ENCODE data around the gene SCARF2. TPM values are rescaled to one million over a fixed set of nuclear protein-coding genes. Genes with fewer than 3 reads are reported as not detected.

The SCARF2 gene
- total RNA-seq, 2 experiments from 2014 or later: 2.5 to 3.1 TPM

- no peak for TF ChIP-seq CTCF (IDR thresholded peaks at IDR 0.05)
- no peak for DNase-seq
- Histone ChIP-seq H3K36me3 (ENCODE audit: insufficient read depth, low read length) (no peaks in the 10 kb centered on the region), H3K4me3 (ENCODE audit: low read length) (no peak overlapping the region), H3K27me3 (ENCODE audit: control insufficient read depth in 1 of 2, insufficient read depth in 2 of 2, low read length in 2 of 2) (peaks cover 32 to 48% of the 10 kb centered on the region in 2 experiments), H3K27ac (ENCODE audit: low read depth in 1 of 2, low read length in 2 of 2) (no peak overlapping the region), H3K4me1 (ENCODE audit: insufficient read depth, low read length) (peaks cover 41% of the 10 kb centered on the region), H3K9me3 (ENCODE audit: control insufficient read depth in 1 of 2, insufficient read depth in 1 of 2, low read length in 2 of 2) (peaks cover 0 to 15% of the 10 kb centered on the region in 2 experiments)
- H3K27me3 Mint-ChIP-seq: peaks cover 55% of the 10 kb centered on the region
- ATAC-seq (ENCODE audit: poor library complexity): no peak
- H3K9me3 Mint-ChIP-seq: no peaks in the 10 kb centered on the region
- intact Hi-C loops (cut with DNase I, micrococcal nuclease): no loop called here
- ChIA-PET CTCF (no interaction called here), POLR2A (interaction anchor here (0.8 to 1.5 kb wide), 2 partner anchors 21 to 28 kb away, joined by 4 to 13 read pairs; no protein-coding TSS in a partner anchor)
- H3K27ac Mint-ChIP-seq: no peak overlapping the region
- H3K36me3 Mint-ChIP-seq (ENCODE audit: low read depth): peaks cover 8% of the 10 kb centered on the region
- H3K4me3 Mint-ChIP-seq: peak overlapping the region; percentile 42
- H3K4me1 Mint-ChIP-seq (ENCODE audit: low read depth): peaks cover 26% of the 10 kb centered on the region
These were observed 2.0 kb downstream of the SCARF2 start for GRCh38 chr22:20435436-20436306.

DNA sequence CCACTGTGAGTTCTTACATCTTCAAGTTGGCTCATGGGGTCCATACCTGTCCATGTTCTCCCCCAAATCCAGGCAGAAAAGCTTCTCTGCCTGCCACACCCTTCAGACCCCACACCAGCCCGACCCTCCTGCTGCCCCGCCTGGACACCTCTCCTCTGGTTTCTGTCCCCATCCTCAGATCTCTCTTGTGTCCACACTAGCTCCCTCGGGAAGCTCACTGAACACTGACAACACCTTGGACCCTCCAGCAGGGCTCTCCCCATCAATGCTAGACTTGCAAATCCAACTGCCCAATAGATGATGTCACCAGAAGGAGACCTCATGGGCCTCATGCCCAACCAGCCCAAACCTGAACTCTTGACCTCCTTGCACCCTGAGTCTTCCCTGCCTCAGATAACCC lies 2.9 kb downstream of the SCARF2 start:
- CTCF ChIA-PET: no interaction called here
- Mint-ChIP-seq H3K4me3 (peak overlapping the region; percentile 42), H3K4me1 (ENCODE audit: low read depth) (peaks cover 27% of the 10 kb centered on the region), H3K36me3 (ENCODE audit: low read depth) (peaks cover 5% of the 10 kb centered on the region), H3K27me3 (peaks cover 55% of the 10 kb centered on the region), H3K27ac (no peak overlapping the region), H3K9me3 (no peaks in the 10 kb centered on the region)
- no peak for TF ChIP-seq CTCF (IDR thresholded peaks at IDR 0.05)
- Histone ChIP-seq H3K36me3 (ENCODE audit: insufficient read depth, low read length) (no peaks in the 10 kb centered on the region), H3K4me1 (ENCODE audit: insufficient read depth, low read length) (peaks cover 50% of the 10 kb centered on the region), H3K27me3 (ENCODE audit: control insufficient read depth in 1 of 2, insufficient read depth in 2 of 2, low read length in 2 of 2) (peaks cover 41 to 54% of the 10 kb centered on the region in 2 experiments), H3K9me3 (ENCODE audit: control insufficient read depth in 1 of 2, insufficient read depth in 1 of 2, low read length in 2 of 2) (peaks cover 0 to 21% of the 10 kb centered on the region in 2 experiments), H3K27ac (ENCODE audit: low read depth in 1 of 2, low read length in 2 of 2) (no peak overlapping the region), H3K4me3 (ENCODE audit: low read length) (no peak overlapping the region)
- DNase-seq: no peak
- POLR2A ChIA-PET: no interaction called here
- intact Hi-C loops (cut with DNase I, micrococcal nuclease): no loop called here
- ATAC-seq (ENCODE audit: poor library complexity): no peak

DNA sequence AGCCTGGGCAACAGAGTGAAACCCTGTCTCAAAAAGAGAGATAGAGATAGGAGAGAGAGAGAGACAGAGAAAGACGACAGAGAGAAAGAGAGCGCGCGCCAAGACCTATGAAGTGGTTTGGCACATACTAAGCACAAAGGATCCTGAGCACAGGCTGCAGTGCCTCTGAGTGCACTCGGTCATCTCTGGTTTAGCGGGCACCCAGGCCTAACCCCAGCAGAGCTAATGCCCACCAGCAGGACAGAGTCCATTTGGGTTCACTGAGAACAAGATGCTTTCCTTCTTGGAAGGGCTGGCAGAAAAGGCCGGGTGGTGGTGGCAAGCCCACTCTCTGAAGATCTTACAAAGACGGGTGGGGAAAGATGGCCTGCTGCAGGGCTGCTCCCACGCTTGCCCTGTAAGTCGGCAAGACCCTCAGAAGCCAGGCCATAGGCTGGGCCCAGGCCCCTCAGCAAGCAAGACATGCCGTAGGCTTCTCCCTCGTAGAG lies 3.3 kb downstream of the SCARF2 start:
- Mint-ChIP-seq H3K4me1 (ENCODE audit: low read depth) (peaks cover 24% of the 10 kb centered on the region), H3K4me3 (peak overlapping the region; percentile 76), H3K27ac (no peak overlapping the region), H3K27me3 (peaks cover 51% of the 10 kb centered on the region), H3K9me3 (no peaks in the 10 kb centered on the region), H3K36me3 (ENCODE audit: low read depth) (peaks cover 5% of the 10 kb centered on the region)
- H3K9me3 ChIP-seq (ENCODE audit: control insufficient read depth in 1 of 2, insufficient read depth in 1 of 2, low read length in 2 of 2): peaks cover 0 to 21% of the 10 kb centered on the region in 2 experiments
- ChIA-PET CTCF (no interaction called here), POLR2A (interaction anchor here (6.7 kb wide), 1 partner anchor 29 kb away, joined by 67 read pairs; no protein-coding TSS in a partner anchor)
- peaks cover 41 to 56% of the 10 kb centered on the region in 2 experiments for H3K27me3 ChIP-seq (ENCODE audit: control insufficient read depth in 1 of 2, insufficient read depth in 2 of 2, low read length in 2 of 2)
- no peak for DNase-seq
- H3K4me3 ChIP-seq (ENCODE audit: low read length): no peak overlapping the region
- no peak overlapping the region for H3K27ac ChIP-seq (ENCODE audit: low read depth in 1 of 2, low read length in 2 of 2)
- H3K4me1 ChIP-seq (ENCODE audit: insufficient read depth, low read length): peaks cover 54% of the 10 kb centered on the region
- no peak for TF ChIP-seq CTCF (IDR thresholded peaks at IDR 0.05)
- no peak for ATAC-seq (ENCODE audit: poor library complexity)
- no peaks in the 10 kb centered on the region for H3K36me3 ChIP-seq (ENCODE audit: insufficient read depth, low read length)
- intact Hi-C loops (cut with DNase I, micrococcal nuclease): no loop called here
